OCI-LY7 (cell line): ENCODE measurements around the gene DRD1.

Source experiments
- CTCF ChIP-seq: fragments of 200-600 bp; sonication (generic); conservative IDR thresholded peaks from 2 replicates; pipeline ENCODE4 v1.5.1; 2014; ENCODE audit warnings: mild to moderate bottlenecking, antibody characterized with exemption, low read length, moderate library complexity, mixed read lengths
- EZH2phosphoT487 ChIP-seq: fragments of 200-600 bp; sonication (generic); IDR thresholded peaks from 2 replicates; pipeline ENCODE4 v1.6.1; 2018; ENCODE audit warnings: low read depth, borderline replicate concordance, mild to moderate bottlenecking, mixed run types, antibody characterized with exemption, low read length, moderate library complexity, mixed read lengths

DNA sequence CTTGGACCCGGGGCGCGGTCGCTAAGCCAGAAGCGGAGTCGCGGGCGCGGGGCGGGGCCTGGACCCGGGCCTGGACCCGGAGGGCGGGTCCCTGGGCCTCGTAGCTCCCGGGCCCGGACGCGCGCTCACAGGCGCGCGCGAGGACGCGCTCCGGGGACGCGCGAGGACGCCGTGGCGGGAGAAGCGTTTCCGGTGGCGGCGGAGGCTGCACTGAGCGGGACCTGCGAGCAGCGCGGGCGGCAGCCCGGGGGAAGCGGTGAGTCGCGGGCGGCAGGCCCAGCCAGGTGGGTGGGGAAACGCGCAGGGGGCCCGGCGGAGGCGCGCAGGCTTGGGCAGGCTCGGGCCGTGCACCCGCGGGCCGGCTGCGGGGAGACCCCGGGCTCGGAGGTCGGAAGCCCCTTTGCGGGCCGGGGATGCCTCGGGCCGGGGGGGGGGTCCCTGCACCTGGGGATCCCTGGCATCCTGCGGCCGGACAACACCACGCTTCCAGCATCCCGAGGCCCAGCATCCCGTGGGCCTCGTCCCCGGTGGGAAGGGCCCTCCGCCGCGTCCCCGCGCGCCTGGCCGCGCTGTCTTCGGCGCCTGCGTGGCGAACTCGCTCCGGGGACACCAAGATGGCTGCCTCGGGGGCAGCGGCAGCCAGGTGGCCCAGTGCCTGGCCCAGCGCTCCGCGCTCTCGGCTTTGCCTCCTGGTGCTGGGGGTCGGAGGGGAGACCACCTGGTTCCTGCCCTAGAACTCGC, 34.6 kb upstream of the DRD1 start, which contains the start of gene SFXN1:
- TF ChIP-seq EZH2phosphoT487, result no peak
- TF ChIP-seq CTCF, result no peak
